GM12878 (cell line): ENCODE results near the gene CD96. TPM values are rescaled to one million over a fixed set of nuclear protein-coding genes. Genes with fewer than 3 reads are reported as not detected.

Experiments used
- ATAC-seq: fragments of 200-7000 bp; cut with Tn5 transposase; 3 replicates; pipeline ENCODE4 v1.9.1; 2020; ENCODE audit warnings: mild to moderate bottlenecking, moderate library complexity
- BruUV-seq: library from RNA; stranded (reverse); fragments of 400-500 nt; replicated peaks from 2 replicates; lab custom pipeline; 2021; lab: Mats Ljungman, UMichigan
- CTCF ChIA-PET: fragments of 300-600 bp; sonication (Branson Sonifier 250); formaldehyde crosslinking; extraction: SDS; loops from one replicate; lab custom pipeline; 2021; ENCODE audit warnings: inconsistent platforms; lab: Yijun Ruan, JAX
- POLR2A ChIA-PET: fragments of 350-600 bp; formaldehyde crosslinking; extraction: SDS; loops from one replicate; lab custom pipeline; 2021; ENCODE audit warnings: inconsistent platforms; lab: Charles Lee
- RAD21 ChIA-PET: fragments of 300-600 bp; sonication (Branson Sonifier 250); formaldehyde crosslinking; loops from one replicate; lab custom pipeline; 2023; ENCODE audit warnings: antibody characterized with exemption; ENCODE audit not compliant: unreplicated experiment; lab: Charles Lee
- SMC1A ChIA-PET: fragments of 300-600 bp; sonication (Branson Sonifier 250); formaldehyde crosslinking; loops from one replicate; lab custom pipeline; 2023; ENCODE audit not compliant: unreplicated experiment, uncharacterized antibody; lab: Charles Lee
- DNase-seq: peaks from one replicate; pipeline ENCODE4 v3.0.0-alpha.2; 2011; ENCODE audit warnings: low read depth, low spot score
- FAIRE-seq: peaks from 3 replicates; lab custom pipeline; 2011; peaks lifted over from hg19 to GRCh38; lab: Jason Lieb, UNC
- H2AFZ ChIP-seq: 2 replicates; pipeline ENCODE4 v1.6.0; 2011; ENCODE audit warnings: low read depth, low read length, control low read depth; ENCODE audit not compliant: control insufficient read depth
- H3K27ac ChIP-seq: 2 replicates; pipeline ENCODE4 v1.5.1; 2011; ENCODE audit warnings: control low read depth; ENCODE audit not compliant: control insufficient read depth, insufficient read depth
- H3K27me3 ChIP-seq, 2 experiments: replicated peaks in 1 of 2; 2 replicates each; pipeline versions ENCODE4 v1.6.0 to v1.6.1; 2011; ENCODE audit warnings: low read length in 1 of 2; ENCODE audit not compliant: control insufficient read depth in 2 of 2, insufficient read depth in 2 of 2
- H3K36me3 ChIP-seq, 2 experiments: 2 replicates each; pipeline ENCODE4 v1.5.1; 2011; ENCODE audit warnings: low read length in 1 of 2; ENCODE audit not compliant: control insufficient read depth in 2 of 2, insufficient read depth in 2 of 2
- H3K4me1 ChIP-seq: 2 replicates; pipeline ENCODE4 v1.6.1; 2011; ENCODE audit warnings: mild to moderate bottlenecking, low read length, moderate library complexity, mixed read lengths; ENCODE audit not compliant: control insufficient read depth, insufficient read depth
- H3K4me2 ChIP-seq: 2 replicates; pipeline ENCODE4 v1.6.0; 2011; ENCODE audit warnings: control low read depth; ENCODE audit not compliant: control insufficient read depth, insufficient read depth
- H3K4me3 ChIP-seq: fragments of 200-600 bp; sonication (generic); 2 replicates; pipeline ENCODE4 v1.5.1; 2016
- H3K79me2 ChIP-seq: 2 replicates; pipeline ENCODE4 v1.6.0; 2011; ENCODE audit warnings: low read length; ENCODE audit not compliant: control insufficient read depth, insufficient read depth
- H3K9ac ChIP-seq: 2 replicates; pipeline ENCODE4 v1.8.0; 2011; ENCODE audit warnings: low read length, control low read depth, mixed read lengths; ENCODE audit not compliant: control insufficient read depth, insufficient read depth
- H3K9me3 ChIP-seq: replicated peaks from 3 replicates; pipeline ENCODE4 v1.5.1; 2011; ENCODE audit warnings: mild to moderate bottlenecking, low read length; ENCODE audit not compliant: control insufficient read depth, insufficient read depth
- H4K20me1 ChIP-seq: 2 replicates; pipeline ENCODE4 v1.6.0; 2011; ENCODE audit not compliant: control insufficient read depth, insufficient read depth
- BCLAF1 ChIP-seq: fragments of 450-650 bp; IDR thresholded peaks from 2 replicates; pipeline ENCODE4 v1.6.1; 2017; ENCODE audit warnings: antibody characterized with exemption, mild to moderate bottlenecking, moderate library complexity
- BHLHE40 ChIP-seq, 2 experiments: fragments of 450-650 bp in 1 of 2; IDR thresholded peaks; 2 replicates each; pipeline ENCODE4 v1.6.1; 2011 to 2017; ENCODE audit warnings: low read depth in 2 of 2, borderline replicate concordance in 1 of 2, improper control_type of control experiment in 1 of 2, low read length in 1 of 2, mild to moderate bottlenecking in 1 of 2
- EZH2 ChIP-seq: IDR thresholded peaks from 2 replicates; pipeline ENCODE4 v1.6.1; 2012; ENCODE audit warnings: low read depth, mild to moderate bottlenecking, control low read depth, inconsistent platforms, low read length, borderline replicate concordance; ENCODE audit not compliant: control insufficient read depth
- FOXM1 ChIP-seq: IDR thresholded peaks from 2 replicates; pipeline ENCODE4 v1.6.1; 2012; ENCODE audit warnings: low read depth, mild to moderate bottlenecking, inconsistent platforms, low read length, moderate library complexity
- IKZF2 ChIP-seq, 2 experiments: fragments of 450-650 bp; IDR thresholded peaks; 2 replicates each; pipeline ENCODE4 v1.6.1; 2017; ENCODE audit warnings: mild to moderate bottlenecking in 2 of 2, moderate library complexity in 2 of 2
- IRF4 ChIP-seq: IDR thresholded peaks from 2 replicates; pipeline ENCODE4 v1.6.1; 2011; ENCODE audit warnings: low read depth, low read length
- SIN3A ChIP-seq: IDR thresholded peaks from 2 replicates; pipeline ENCODE4 v1.6.1; 2012; ENCODE audit warnings: low read depth, low read length, improper control_type of control experiment
- TBL1XR1 ChIP-seq: IDR thresholded peaks from 2 replicates; pipeline ENCODE4 v1.6.1; 2012; ENCODE audit warnings: low read depth, low read length, improper control_type of control experiment
- ZBTB40 ChIP-seq: fragments of 450-650 bp; IDR thresholded peaks from 2 replicates; pipeline ENCODE4 v1.6.1; 2016; ENCODE audit warnings: mild to moderate bottlenecking, moderate library complexity, borderline replicate concordance
- ZNF207 ChIP-seq: fragments of 450-650 bp; IDR thresholded peaks from 2 replicates; pipeline ENCODE4 v1.6.1; 2014; ENCODE audit warnings: antibody characterized with exemption, mild to moderate bottlenecking, borderline replicate concordance
- WGBS: methylation state at CpG from one replicate; pipeline ENCODE4 v1.1.6; 2016; ENCODE audit warnings: low lambda C conversion rate; ENCODE audit not compliant: insufficient replicate concordance, insufficient coverage; ENCODE audit errors: missing lambda C conversion rate; 5-methylcytosine and 5-hydroxymethylcytosine counted together
- in situ Hi-C: fragments of 300-500 bp; cut with MboI; formaldehyde crosslinking; loops from 9 replicates; pipeline ENCODE4 v1.14.3; 2018; ENCODE audit warnings: mixed read lengths
- intact Hi-C: fragments of 100-400 bp; cut with micrococcal nuclease; formaldehyde crosslinking; loops from one replicate; pipeline ENCODE4 v1.14.2; 2022; ENCODE audit not compliant: unreplicated experiment
- polyA plus RNA-seq, 11 experiments: library from polyadenylated mRNA; depleted of rRNA in 4 of 11; unstranded in 6 of 11; stranded (reverse) in 5 of 11; fragments of >200 nt; fragmentation: Nextera tagmentation in 4 of 11; fragmentation: Illumina TruSeq in 1 of 11; extraction: Ambion mirVana in 4 of 11; extraction: Trizol in 1 of 11; gene quantifications; 1 replicate in 1 of 11; 2 replicates in 10 of 11; pipeline versions ENCODE4 v1.2.1 to v1.2.3, GENCODE V29; 2011 to 2016; ENCODE audit warnings: inconsistent platforms in 2 of 11, missing spikeins in 2 of 11, low read depth in 1 of 11
- total RNA-seq, 4 experiments: library from RNA; depleted of rRNA in 3 of 4; stranded (reverse); fragments of >200 nt in 3 of 4; fragmentation: Illumina TruSeq in 1 of 4; extraction: Trizol in 1 of 4; gene quantifications; 2 replicates each; pipeline versions ENCODE4 v1.2.1 to v1.2.3, GENCODE V29; 2013 to 2021

The CD96 gene
- total and polyA plus RNA-seq, 10 of the 15 experiments (the other 5 are each of a cell fraction or from before 2014, with no cell fraction given) = 0.13 to 10.1 (median 0.47) TPM

DNA sequence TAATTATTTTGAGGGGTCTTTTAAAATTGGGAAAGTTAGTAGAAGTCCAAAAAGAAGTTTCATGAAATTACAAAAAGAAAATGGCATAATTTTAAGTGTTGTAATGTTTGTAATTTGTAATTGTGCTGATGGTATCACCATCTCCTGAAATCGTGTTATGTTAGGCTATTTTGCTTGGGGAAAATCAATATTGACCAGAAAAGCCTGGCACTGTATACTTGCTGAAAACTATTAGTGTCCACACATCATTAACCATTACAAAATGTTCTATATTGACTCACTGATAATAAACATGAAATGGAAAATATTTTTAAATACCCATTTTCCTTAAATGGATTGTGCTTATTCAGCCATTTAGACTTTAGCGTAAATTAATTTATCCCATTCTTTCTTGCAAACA lies 93.4 kb downstream of the CD96 start:
- ATAC-seq = no peak
- in situ Hi-C loops = no loop called here
- Histone ChIP-seq H3K79me2 (no peaks in the 10 kb centered on the region), H3K9me3 (no peaks in the 10 kb centered on the region), H3K27me3 (no peaks in the 10 kb centered on the region), H3K4me2 (no peak overlapping the region), H3K27ac (no peak overlapping the region), H2AFZ (no peak overlapping the region), H3K36me3 (no peaks in the 10 kb centered on the region), H3K4me1 (no peaks in the 10 kb centered on the region), H3K9ac (no peak overlapping the region), H4K20me1 (no peaks in the 10 kb centered on the region), H3K4me3 (no peak overlapping the region)
- ChIA-PET POLR2A (no interaction called here), CTCF (no interaction called here), RAD21 (no interaction called here), SMC1A (no interaction called here)
- no TSS peak for BruUV-seq
- FAIRE-seq = no peak
- WGBS = 48% methylated on average over 2 of the region's 2 CpGs
- intact Hi-C loops = no loop called here
- TF ChIP-seq IRF4 (no peak), IKZF2 (IDR thresholded peaks at IDR 0.05) (no peak), FOXM1 (no peak), BHLHE40 (IDR thresholded peaks at IDR 0.05; ENCODE audit: borderline replicate concordance in 1 of 2, low read depth in 2 of 2, low read length in 1 of 2) (no peak)
- DNase-seq = no peak

DNA sequence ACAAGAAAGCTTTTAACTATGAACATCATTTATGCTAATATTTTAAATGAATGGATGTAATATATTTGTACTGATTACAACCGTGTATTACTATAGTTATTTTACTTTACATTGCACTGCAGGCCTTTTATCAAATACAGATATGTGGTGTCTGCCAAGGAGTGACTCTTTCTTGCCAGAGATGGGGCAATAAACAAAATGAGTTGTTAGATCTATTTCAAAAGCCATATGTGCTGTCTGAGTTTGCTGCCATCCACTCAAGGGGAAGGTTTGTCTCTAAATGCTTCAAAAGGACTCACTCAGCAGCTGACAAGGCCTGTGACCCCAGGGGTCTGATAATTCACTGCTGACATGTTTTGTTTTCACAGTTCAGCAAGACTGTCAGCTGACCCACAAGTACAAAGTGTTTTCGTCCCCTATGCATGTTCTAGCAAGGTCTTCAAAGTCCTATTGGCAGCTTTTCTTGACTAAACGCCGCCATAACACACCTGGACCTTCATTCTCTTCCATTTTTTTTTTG lies 94.4 kb downstream of the CD96 start:
- H2AFZ ChIP-seq = no peak overlapping the region
- H3K4me3 ChIP-seq = no peak overlapping the region
- H3K9ac ChIP-seq = no peak overlapping the region
- no peak for DNase-seq
- SMC1A ChIA-PET = interaction anchor here (0.7 kb wide), 1 partner anchor 19 kb away, joined by 3 read pairs; no protein-coding TSS in a partner anchor
- H4K20me1 ChIP-seq = no peaks in the 10 kb centered on the region
- 47% methylated on average over 4 of the region's 4 CpGs for WGBS
- BruUV-seq = no TSS peak
- no peak for ATAC-seq
- H3K9me3 ChIP-seq = no peaks in the 10 kb centered on the region
- POLR2A ChIA-PET = no interaction called here
- RAD21 ChIA-PET = no interaction called here
- H3K4me2 ChIP-seq = no peak overlapping the region
- no peaks in the 10 kb centered on the region for H3K79me2 ChIP-seq
- H3K27ac ChIP-seq = no peak overlapping the region
- H3K27me3 ChIP-seq = no peaks in the 10 kb centered on the region
- intact Hi-C loops = no loop called here
- CTCF ChIA-PET = no interaction called here
- H3K36me3 ChIP-seq = no peaks in the 10 kb centered on the region
- FAIRE-seq = no peak
- no peaks in the 10 kb centered on the region for H3K4me1 ChIP-seq
- in situ Hi-C loops = no loop called here
- TF ChIP-seq SIN3A (no peak), ZBTB40 (no peak), EZH2 (no peak), FOXM1 (no peak), TBL1XR1 (no peak), ZNF207 (no peak), BCLAF1 (no peak)
